ENCODE measurements around the gene AGPAT2.

AGPAT2 gene

DNA sequence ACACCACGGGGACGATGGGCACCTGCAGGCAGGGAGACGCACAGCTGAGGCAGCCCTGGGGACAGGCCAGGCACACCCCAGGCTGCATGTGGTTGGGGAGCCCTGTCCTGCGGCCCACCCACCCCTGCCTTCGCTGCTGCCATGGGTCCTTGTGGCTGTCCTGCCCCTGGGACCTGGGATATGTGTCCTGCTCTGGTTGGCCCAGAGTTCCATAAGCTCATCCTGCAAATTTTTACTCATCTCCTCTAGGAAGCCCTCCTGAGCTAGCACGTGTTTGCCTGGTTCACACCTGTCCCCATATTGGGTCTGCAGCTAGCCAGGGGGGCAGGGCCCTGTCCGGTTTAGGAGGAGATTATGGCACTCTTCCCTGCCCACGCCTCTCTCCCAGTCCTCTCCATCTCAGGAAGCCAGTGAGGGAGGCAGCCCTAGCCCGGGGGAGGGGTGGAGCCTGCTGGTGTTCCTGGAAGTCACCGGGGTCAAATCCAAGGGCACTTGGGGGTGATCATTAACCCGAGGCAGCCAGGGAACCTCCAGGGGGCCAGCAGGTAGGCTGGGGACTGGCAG is 12.4 kb downstream of the AGPAT2 start:
- no peak for TF ChIP-seq CTCF (IDR thresholded peaks at IDR 0.05; ENCODE audit: low read depth, low read length, missing control alignments)
- H3K4me3 ChIP-seq (ENCODE audit: low read depth, low read length) = no peak overlapping the region
- in situ Hi-C loops (cut with HindIII; ENCODE audit: low sequenced_read_pairs) = loop anchor here (10.0 kb wide), 1 partner anchor 120 kb away; no protein-coding TSS in a partner anchor
- DNase-seq (ENCODE audit: low read depth) = no peak

DNA sequence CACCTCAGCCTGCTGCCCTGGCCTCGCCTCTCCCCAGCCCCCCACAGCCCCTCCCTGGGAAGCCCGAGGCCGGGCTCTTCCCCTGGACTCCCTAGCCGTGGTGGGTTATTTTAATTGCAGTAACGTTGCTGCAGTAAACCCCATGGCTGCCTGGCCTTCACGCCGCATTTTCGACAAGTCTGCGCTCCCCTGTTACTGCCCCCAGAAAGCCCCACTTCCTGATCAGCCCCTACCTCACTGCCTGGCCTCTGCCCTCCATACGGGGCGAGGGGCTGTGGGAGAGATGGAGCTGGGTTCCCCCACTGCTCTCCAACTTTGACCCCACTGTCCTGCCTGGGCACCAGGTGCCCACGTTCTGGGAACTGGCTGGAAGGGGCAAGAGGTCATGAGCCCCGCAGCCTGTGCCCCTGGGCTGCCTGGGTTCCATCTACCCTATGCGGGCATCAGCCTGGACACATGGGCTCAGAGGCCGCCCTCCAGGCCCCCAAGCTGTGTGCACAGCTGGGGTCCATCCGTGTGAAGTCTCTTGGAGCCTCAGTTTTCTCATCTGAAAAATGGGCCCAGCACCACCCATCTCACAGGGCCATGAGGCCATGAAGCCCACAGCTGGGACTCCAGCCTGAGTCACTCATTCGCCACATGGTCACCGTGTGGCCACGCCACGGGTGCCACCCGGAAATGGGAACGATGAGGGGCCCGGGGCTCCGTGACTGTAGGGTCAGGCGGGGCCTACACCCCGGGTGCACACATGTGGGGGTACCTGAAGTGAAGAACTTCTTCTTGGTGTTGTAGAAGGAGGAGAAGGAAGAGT is 13.1 kb downstream of the AGPAT2 start:
- DNase-seq (ENCODE audit: low read depth) = no peak

DNA sequence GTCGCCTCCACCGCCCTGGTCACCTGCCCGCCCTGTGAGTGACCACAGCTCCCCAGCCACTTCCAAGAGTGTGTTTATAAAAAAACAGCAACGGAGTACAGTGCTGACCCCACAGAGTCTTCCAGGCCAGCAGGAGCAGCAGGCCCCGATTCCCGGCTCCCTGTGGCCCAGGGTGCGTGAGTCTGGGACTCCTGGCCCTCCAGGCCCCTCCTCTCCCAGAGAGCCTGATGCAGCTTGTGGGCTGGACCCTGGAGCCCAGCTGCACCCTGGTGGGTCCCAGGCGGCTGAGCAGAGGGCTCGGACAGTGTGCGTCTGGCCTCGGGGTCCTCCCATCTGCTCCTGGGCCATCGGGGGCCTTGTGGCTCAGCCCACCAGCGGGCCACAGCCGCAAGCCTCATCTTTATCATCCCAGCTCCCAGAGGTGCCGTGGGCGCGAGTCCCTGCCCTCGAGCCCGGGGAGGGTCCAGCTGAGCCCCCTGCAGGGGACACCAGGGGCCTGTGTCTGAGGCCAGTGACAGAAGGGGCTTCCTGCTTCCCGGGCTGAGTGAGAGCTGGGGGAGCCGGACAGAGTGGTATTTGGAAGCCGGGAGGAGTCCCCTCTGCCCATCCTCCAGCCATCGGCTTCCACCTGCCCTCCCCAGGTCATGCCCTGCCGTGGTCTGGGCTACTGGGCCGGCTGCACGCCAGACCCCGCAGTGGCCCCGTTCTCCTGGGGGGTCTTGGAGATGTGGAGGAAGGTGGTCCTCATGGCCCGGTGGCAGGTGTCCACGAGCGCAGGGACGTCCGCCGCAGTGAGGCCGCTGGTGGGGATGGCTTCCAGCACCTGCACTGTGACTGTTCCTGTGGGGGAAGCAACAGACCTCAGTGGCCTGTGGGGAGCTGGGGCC is 13.9 kb downstream of the AGPAT2 start:
- no peak overlapping the region for H3K4me3 ChIP-seq (ENCODE audit: low read depth, low read length)
- in situ Hi-C loops (cut with HindIII; ENCODE audit: low sequenced_read_pairs) = loop anchor here (10.0 kb wide), 1 partner anchor 119 kb away; no protein-coding TSS in a partner anchor
- no peak for DNase-seq (ENCODE audit: low read depth)
- TF ChIP-seq CTCF (IDR thresholded peaks at IDR 0.05; ENCODE audit: low read depth, low read length, missing control alignments) = no peak

More for the DNA sequence above, 13.1 kb downstream of the AGPAT2 start:
- TF ChIP-seq CTCF (IDR thresholded peaks at IDR 0.05; ENCODE audit: low read depth, low read length, missing control alignments) = no peak
- in situ Hi-C loops (cut with HindIII; ENCODE audit: low sequenced_read_pairs) = loop anchor here (10.0 kb wide), 1 partner anchor 119 kb away; no protein-coding TSS in a partner anchor
- no peak overlapping the region for H3K4me3 ChIP-seq (ENCODE audit: low read depth, low read length)

DNA sequence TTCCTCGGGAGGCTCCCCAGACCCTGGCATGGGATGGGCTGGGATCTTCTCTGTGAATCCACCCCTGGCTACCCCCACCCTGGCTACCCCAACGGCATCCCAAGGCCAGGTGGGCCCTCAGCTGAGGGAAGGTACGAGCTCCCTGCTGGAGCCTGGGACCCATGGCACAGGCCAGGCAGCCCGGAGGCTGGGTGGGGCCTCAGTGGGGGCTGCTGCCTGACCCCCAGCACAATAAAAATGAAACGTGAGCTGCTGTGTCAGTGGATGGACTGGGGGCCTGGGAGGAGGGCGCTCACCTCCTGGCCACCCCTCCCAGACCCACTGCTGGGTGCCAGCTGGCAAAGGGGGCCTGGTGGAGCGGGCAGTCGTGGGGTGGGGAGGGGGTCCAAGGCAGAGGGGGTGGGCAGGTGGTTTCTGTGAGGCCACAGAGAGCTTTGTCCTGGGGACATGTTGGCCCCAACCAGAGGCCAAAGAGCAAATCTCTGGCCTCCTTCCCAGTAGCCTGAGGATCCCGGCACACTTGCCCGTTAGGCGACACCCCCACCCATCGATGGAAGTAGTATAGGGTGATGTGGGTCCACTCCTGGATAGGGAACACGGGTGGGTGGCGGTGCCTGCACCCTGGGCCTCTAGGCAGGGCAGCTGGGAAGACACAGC is 14.7 kb downstream of the AGPAT2 start:
- in situ Hi-C loops (cut with HindIII; ENCODE audit: low sequenced_read_pairs) = loop anchor here (10.0 kb wide), 1 partner anchor 118 kb away; no protein-coding TSS in a partner anchor
- TF ChIP-seq CTCF (IDR thresholded peaks at IDR 0.05; ENCODE audit: low read depth, low read length, missing control alignments) = no peak
- no peak overlapping the region for H3K4me3 ChIP-seq (ENCODE audit: low read depth, low read length)
- no peak for DNase-seq (ENCODE audit: low read depth)

- in situ Hi-C loops (cut with HindIII; ENCODE audit: low sequenced_read_pairs) = loop anchor here (10.0 kb wide), 1 partner anchor 117 kb away; no protein-coding TSS in a partner anchor
- no peak for DNase-seq (ENCODE audit: low read depth)
- H3K4me3 ChIP-seq (ENCODE audit: low read depth, low read length) = no peak overlapping the region
- TF ChIP-seq CTCF (IDR thresholded peaks at IDR 0.05; ENCODE audit: low read depth, low read length, missing control alignments) = peak; percentile 90
These were observed 15.4 kb downstream of the AGPAT2 start for GRCh38 chr9:136671646-136672430.
